ENCODE results near the gene OR10A6.

The OR10A6 gene

DNA sequence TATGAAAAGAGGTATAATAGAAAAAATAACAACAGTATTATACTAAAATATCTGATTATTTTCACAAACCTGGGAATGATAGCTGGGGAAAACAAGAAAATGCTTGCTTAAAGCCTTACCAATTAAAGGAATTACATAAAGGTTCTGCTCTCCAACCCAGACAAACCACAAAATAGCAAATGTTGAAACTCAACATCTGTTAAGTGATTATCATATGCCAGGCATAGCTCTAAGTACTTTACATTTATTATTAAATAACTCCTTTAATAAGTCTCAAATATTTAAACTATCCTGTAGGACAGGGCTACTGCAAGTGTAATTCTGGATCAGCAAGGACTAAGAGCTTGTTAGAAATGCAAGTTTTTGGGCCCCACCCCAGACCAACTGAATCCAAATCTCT is 20.1 kb downstream of the OR10A6 start:
- no peak overlapping the region for H3K9ac ChIP-seq (ENCODE audit: low read length)
- H3K36me3 ChIP-seq (ENCODE audit: control insufficient read depth, insufficient read depth, low read length): peaks cover 12% of the 10 kb centered on the region; the same call in 1 of the 2 replicates
- peaks cover 57% of the 10 kb centered on the region for H3K4me1 ChIP-seq (ENCODE audit: control insufficient read depth, insufficient read depth, low read length)
- H3K27me3 ChIP-seq (ENCODE audit: control insufficient read depth, insufficient read depth, low read length): no peaks in the 10 kb centered on the region
- H3K9me3 ChIP-seq (ENCODE audit: control insufficient read depth, insufficient read depth, low read depth, low read length): no peaks in the 10 kb centered on the region
- no peak overlapping the region for H3K4me3 ChIP-seq (ENCODE audit: low read depth, low read length)
- peak overlapping the region; percentile 63; the same call in 1 of the 2 replicates for H3K27ac ChIP-seq (ENCODE audit: low read depth, low read length)

DNA sequence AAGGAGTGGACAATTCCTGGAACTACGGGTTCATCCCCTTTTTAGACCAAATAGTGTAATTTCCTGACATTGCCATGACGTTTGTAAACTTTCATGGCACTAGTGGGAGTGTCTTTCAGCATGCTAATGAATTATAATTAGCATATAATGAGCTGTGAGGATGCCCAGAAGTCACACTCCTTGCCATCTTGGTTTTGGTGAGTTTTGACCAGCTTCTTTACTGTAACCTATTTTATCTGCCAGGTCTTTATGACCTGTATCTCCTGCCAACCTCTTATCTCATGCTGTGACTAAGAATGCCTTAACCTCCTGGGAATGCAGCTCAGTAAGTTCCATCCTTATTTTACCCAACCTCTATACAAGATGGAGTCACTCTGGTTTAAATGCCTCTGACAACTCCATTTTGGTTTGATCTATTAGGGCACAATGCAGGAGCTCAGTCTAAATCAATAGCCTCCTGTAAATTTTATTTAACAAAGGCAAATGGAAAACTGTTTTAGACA is 20.7 kb downstream of the OR10A6 start:
- peak overlapping the region; percentile 18 for H3K9ac ChIP-seq (ENCODE audit: low read length)
- peak overlapping the region; percentile 88; the same call in 1 of the 2 replicates for H3K27ac ChIP-seq (ENCODE audit: low read depth, low read length)
- H3K27me3 ChIP-seq (ENCODE audit: control insufficient read depth, insufficient read depth, low read length): no peaks in the 10 kb centered on the region
- peaks cover 12% of the 10 kb centered on the region; the same call in 1 of the 2 replicates for H3K36me3 ChIP-seq (ENCODE audit: control insufficient read depth, insufficient read depth, low read length)
- peaks cover 63% of the 10 kb centered on the region for H3K4me1 ChIP-seq (ENCODE audit: control insufficient read depth, insufficient read depth, low read length)
- peak overlapping the region; percentile 4; the same call in 1 of the 2 replicates for H3K4me3 ChIP-seq (ENCODE audit: low read depth, low read length)
- no peaks in the 10 kb centered on the region for H3K9me3 ChIP-seq (ENCODE audit: control insufficient read depth, insufficient read depth, low read depth, low read length)

DNA sequence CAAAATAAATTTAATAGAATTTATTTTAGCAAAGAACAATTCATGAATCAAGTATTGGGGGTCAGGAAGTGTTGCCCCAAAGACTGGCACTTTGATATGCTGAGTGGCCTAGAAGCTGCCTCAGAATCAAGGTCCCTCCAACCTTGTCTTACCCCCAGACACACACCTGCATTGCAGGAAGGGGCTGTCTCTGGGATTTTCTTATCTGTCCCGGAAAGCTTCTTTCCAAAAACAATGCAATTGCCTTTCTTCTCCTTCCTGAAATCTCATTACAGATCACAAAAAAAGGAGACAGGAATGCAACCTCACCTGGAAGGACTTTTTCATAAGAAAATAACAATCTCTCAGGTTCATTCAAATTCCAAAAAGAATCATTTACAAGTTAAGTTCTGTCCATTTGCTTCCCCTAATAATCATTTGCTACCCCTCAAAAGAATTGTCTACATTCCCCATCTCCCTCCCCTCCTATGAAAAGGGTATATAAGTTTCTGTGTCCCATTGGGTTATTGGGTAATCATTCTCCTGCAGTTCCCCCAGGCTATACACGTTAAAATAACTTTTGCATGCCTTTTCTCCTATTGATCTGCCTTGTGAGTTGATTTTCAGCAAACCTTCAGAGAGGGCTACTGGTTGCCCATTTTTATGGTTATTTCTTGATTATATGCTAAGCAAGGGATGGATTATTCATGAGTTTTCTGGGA is 21.3 kb downstream of the OR10A6 start:
- Histone ChIP-seq H3K9me3 (ENCODE audit: control insufficient read depth, insufficient read depth, low read depth, low read length) (no peaks in the 10 kb centered on the region), H3K9ac (ENCODE audit: low read length) (peak overlapping the region; percentile 18), H3K36me3 (ENCODE audit: control insufficient read depth, insufficient read depth, low read length) (peaks cover 13% of the 10 kb centered on the region; the same call in 1 of the 2 replicates), H3K27ac (ENCODE audit: low read depth, low read length) (peak overlapping the region; percentile 88; the same call in 1 of the 2 replicates), H3K4me1 (ENCODE audit: control insufficient read depth, insufficient read depth, low read length) (peaks cover 65% of the 10 kb centered on the region), H3K27me3 (ENCODE audit: control insufficient read depth, insufficient read depth, low read length) (no peaks in the 10 kb centered on the region), H3K4me3 (ENCODE audit: low read depth, low read length) (peak overlapping the region; percentile 4; the same call in 1 of the 2 replicates)

DNA sequence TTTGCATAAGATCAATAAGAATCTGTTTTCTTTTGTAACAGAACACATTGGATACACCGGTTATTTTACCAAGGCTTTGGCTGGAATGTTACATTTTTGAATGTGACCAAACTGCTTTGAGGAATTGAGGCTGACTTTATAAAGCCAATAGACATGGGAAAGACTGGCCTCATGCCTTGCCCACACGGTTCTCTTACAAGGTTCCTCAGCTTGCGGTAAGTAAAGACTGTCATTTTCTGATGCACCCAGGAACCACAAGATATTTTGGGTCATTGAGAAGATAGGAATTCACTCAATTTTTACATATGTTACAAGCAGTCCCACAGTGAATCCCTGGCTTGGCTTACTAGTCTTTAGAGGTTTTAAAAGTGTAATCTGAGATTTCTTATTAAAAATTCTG is 23.9 kb downstream of the OR10A6 start:
- peaks cover 73% of the 10 kb centered on the region for H3K4me1 ChIP-seq (ENCODE audit: control insufficient read depth, insufficient read depth, low read length)
- no peaks in the 10 kb centered on the region for H3K9me3 ChIP-seq (ENCODE audit: control insufficient read depth, insufficient read depth, low read depth, low read length)
- peak overlapping the region; percentile 51 for H3K4me3 ChIP-seq (ENCODE audit: low read depth, low read length)
- H3K27me3 ChIP-seq (ENCODE audit: control insufficient read depth, insufficient read depth, low read length): no peaks in the 10 kb centered on the region
- peaks cover 31% of the 10 kb centered on the region; the same call in 1 of the 2 replicates for H3K36me3 ChIP-seq (ENCODE audit: control insufficient read depth, insufficient read depth, low read length)
- H3K9ac ChIP-seq (ENCODE audit: low read length): peak overlapping the region; percentile 92
- peak overlapping the region; percentile 88 for H3K27ac ChIP-seq (ENCODE audit: low read depth, low read length)

DNA sequence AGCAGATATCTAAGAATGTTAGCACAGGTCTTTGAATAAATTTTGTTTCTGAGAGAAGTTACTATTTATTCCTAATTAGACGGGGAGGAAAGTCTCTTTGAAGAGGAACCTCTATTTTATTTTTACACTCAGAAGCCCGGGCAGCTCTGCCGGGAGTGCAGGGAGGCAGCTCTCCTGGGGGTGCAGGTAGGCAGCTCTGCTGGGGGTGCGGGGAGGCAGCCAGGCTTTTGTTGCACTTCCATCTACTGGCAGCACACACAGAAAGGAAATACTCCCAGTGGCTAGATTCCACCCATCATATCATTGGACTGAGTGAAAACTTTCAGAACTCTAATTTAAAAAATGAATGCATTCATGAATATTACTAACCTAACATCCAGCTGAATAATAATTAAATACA is 24.6 kb downstream of the OR10A6 start:
- Histone ChIP-seq H3K4me1 (ENCODE audit: control insufficient read depth, insufficient read depth, low read length) (peaks cover 68% of the 10 kb centered on the region), H3K27me3 (ENCODE audit: control insufficient read depth, insufficient read depth, low read length) (no peaks in the 10 kb centered on the region), H3K4me3 (ENCODE audit: low read depth, low read length) (peak overlapping the region; percentile 51), H3K36me3 (ENCODE audit: control insufficient read depth, insufficient read depth, low read length) (peaks cover 32% of the 10 kb centered on the region; the same call in 1 of the 2 replicates), H3K9me3 (ENCODE audit: control insufficient read depth, insufficient read depth, low read depth, low read length) (no peaks in the 10 kb centered on the region), H3K9ac (ENCODE audit: low read length) (peak overlapping the region; percentile 92), H3K27ac (ENCODE audit: low read depth, low read length) (peak overlapping the region; percentile 88)

DNA sequence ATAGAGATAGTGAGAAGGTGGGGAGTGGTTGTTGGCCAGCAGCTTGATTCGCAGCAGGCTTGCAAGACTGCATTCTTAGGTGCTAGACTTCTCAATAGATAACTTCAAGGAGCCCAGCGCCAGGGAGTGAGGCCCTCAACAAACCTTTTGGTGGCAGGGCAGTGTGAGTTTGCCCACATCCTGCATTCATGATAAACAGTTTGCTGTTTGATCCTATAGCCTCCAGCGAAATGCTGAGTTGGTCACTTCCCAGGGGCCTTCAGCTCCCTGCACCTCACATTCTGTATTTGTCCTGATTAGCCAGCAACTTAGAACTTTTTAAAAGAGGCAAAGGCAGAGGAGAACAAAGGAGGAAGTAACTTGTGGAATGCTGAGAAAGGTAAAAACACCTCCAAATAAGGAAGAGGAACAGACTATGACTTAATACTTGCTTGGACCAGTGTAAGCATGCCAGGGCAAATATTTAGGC is 25.1 kb downstream of the OR10A6 start:
- Histone ChIP-seq H3K27me3 (ENCODE audit: control insufficient read depth, insufficient read depth, low read length) (no peaks in the 10 kb centered on the region), H3K27ac (ENCODE audit: low read depth, low read length) (peak overlapping the region; percentile 88), H3K4me3 (ENCODE audit: low read depth, low read length) (peak overlapping the region; percentile 51), H3K9me3 (ENCODE audit: control insufficient read depth, insufficient read depth, low read depth, low read length) (no peaks in the 10 kb centered on the region), H3K9ac (ENCODE audit: low read length) (peak overlapping the region; percentile 92), H3K36me3 (ENCODE audit: control insufficient read depth, insufficient read depth, low read length) (peaks cover 36% of the 10 kb centered on the region), H3K4me1 (ENCODE audit: control insufficient read depth, insufficient read depth, low read length) (peaks cover 63% of the 10 kb centered on the region)

DNA sequence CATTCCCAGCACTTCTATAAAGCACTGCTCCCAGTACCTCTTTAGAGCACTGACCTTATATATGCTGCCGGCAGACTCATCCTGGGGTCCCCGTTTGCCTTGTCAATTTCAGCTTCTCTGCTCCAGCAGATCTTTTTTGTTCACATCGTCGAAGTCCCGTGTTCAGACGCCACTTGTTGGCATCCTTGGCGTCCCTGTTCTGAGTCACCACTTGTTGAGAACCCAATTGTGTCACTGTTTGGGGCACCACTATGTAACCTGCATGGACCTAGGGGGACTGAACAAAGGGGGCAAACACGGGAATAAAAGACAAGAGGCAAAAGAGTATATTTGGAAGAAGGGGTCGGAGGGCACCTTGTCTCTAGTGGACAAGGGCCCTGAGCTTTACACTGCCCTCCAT is 25.5 kb downstream of the OR10A6 start:
- H3K27ac ChIP-seq (ENCODE audit: low read depth, low read length): peak overlapping the region; percentile 88
- H3K9ac ChIP-seq (ENCODE audit: low read length): peak overlapping the region; percentile 92
- H3K4me3 ChIP-seq (ENCODE audit: low read depth, low read length): peak overlapping the region; percentile 51
- H3K27me3 ChIP-seq (ENCODE audit: control insufficient read depth, insufficient read depth, low read length): no peaks in the 10 kb centered on the region
- H3K9me3 ChIP-seq (ENCODE audit: control insufficient read depth, insufficient read depth, low read depth, low read length): peaks cover 3% of the 10 kb centered on the region; the same call in 1 of the 2 replicates
- peaks cover 40% of the 10 kb centered on the region for H3K36me3 ChIP-seq (ENCODE audit: control insufficient read depth, insufficient read depth, low read length)
- peaks cover 59% of the 10 kb centered on the region for H3K4me1 ChIP-seq (ENCODE audit: control insufficient read depth, insufficient read depth, low read length)

DNA sequence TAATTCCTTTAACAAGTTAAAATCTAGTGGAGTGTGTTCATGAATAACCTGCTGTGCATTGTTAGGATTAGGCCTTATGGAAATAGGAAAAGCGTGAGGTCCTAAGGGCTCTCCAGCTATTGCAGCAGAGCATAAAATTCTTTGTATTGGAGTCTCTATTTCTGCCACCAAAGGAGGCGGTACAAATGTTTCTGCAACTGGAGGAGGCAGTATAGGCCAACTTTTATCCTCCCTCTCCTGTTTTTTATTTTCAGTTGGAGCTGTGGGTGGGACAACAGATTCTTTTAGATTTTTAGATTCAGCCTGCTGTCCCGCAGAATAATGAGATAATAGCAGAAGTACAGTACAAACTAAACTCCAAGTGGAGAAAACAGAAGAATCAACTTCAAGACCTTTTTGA is 26.2 kb downstream of the OR10A6 start:
- H3K9ac ChIP-seq (ENCODE audit: low read length): peak overlapping the region; percentile 92
- H3K4me1 ChIP-seq (ENCODE audit: control insufficient read depth, insufficient read depth, low read length): peaks cover 52% of the 10 kb centered on the region
- H3K4me3 ChIP-seq (ENCODE audit: low read depth, low read length): peak overlapping the region; percentile 51

DNA sequence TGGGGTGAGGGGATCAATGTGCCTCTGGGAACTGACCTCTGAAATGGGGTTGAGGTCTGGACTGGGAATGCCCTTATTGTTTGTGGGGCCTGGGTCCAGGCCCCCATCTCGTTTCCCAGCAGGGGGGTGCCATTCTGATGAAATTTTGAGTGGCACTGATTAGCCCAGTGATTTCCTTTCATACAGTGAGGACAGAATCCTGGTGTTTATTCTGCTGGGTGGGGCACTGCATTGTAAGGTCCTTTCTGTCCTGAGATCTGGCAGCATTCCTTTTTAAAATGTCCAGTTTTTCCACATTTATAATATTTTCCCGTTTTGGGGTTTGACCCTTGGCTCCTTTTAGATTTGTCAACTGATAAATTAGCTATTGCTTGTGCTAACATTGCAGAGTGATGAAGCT is 27.1 kb downstream of the OR10A6 start:
- Histone ChIP-seq H3K36me3 (ENCODE audit: control insufficient read depth, insufficient read depth, low read length) (peaks cover 56% of the 10 kb centered on the region), H3K9me3 (ENCODE audit: control insufficient read depth, insufficient read depth, low read depth, low read length) (peaks cover 3% of the 10 kb centered on the region; the same call in 1 of the 2 replicates), H3K27me3 (ENCODE audit: control insufficient read depth, insufficient read depth, low read length) (no peaks in the 10 kb centered on the region), H3K4me1 (ENCODE audit: control insufficient read depth, insufficient read depth, low read length) (peaks cover 45% of the 10 kb centered on the region), H3K4me3 (ENCODE audit: low read depth, low read length) (peak overlapping the region; percentile 51), H3K9ac (ENCODE audit: low read length) (peak overlapping the region; percentile 92), H3K27ac (ENCODE audit: low read depth, low read length) (0 out of 2 replicates have a peak overlapping the region, but pooled peaks have one; percentile 88)

More for the DNA sequence above, 26.2 kb downstream of the OR10A6 start:
- Histone ChIP-seq H3K9me3 (ENCODE audit: control insufficient read depth, insufficient read depth, low read depth, low read length) (peaks cover 3% of the 10 kb centered on the region; the same call in 1 of the 2 replicates), H3K27ac (ENCODE audit: low read depth, low read length) (peak overlapping the region; percentile 88), H3K36me3 (ENCODE audit: control insufficient read depth, insufficient read depth, low read length) (peaks cover 46% of the 10 kb centered on the region), H3K27me3 (ENCODE audit: control insufficient read depth, insufficient read depth, low read length) (no peaks in the 10 kb centered on the region)

DNA sequence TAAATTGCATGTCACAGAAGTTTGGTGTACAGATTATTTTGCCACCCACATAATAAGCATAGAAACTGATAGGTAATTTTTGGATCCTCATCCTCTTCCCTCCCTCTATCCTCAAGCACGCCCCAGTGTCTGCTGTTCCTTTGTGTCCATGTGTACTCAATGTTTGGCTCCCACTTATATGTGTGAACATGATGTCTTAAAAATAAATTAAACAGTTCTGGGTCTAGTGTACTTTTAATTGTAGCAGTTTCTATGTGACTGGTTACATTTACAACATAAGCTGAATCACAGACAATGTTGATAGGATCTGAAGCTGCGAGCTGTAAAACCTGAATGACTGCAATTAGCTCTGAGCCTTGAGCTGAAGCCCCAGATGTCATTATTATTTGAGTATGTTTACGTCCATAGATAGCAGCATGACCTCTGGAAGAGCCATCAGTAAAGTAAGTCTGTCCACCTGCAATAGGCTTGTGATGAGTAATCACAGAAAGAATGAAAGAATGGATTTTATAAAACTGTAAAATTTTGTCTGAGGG is 29.7 kb downstream of the OR10A6 start:
- no peaks in the 10 kb centered on the region for H3K27me3 ChIP-seq (ENCODE audit: control insufficient read depth, insufficient read depth, low read length)
- H3K9ac ChIP-seq (ENCODE audit: low read length): no peak overlapping the region
- H3K9me3 ChIP-seq (ENCODE audit: control insufficient read depth, insufficient read depth, low read depth, low read length): peaks cover 3% of the 10 kb centered on the region; the same call in 1 of the 2 replicates
- H3K4me1 ChIP-seq (ENCODE audit: control insufficient read depth, insufficient read depth, low read length): peaks cover 20% of the 10 kb centered on the region
- peaks cover 56% of the 10 kb centered on the region for H3K36me3 ChIP-seq (ENCODE audit: control insufficient read depth, insufficient read depth, low read length)
- no peak overlapping the region for H3K4me3 ChIP-seq (ENCODE audit: low read depth, low read length)
- H3K27ac ChIP-seq (ENCODE audit: low read depth, low read length): no peak overlapping the region

DNA sequence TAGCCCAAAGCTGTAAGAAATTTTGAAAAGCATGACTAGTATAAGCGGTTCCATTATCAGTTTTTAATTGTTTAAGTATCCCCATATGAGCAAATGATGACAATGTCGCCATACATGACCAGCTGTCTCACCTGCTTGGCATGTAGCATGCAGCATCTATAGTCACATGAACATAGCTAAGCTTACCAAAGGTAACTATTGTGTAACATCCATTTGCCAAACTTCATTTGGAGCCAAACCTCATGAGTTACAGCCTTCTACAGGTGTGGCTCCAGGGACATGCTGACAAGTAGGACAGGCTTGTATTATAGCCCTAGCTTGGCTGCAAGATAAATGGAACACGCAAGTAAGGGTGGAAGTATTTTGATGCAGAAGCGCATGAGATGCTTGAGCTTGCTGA is 30.4 kb downstream of the OR10A6 start:
- Histone ChIP-seq H3K9me3 (ENCODE audit: control insufficient read depth, insufficient read depth, low read depth, low read length) (peaks cover 3% of the 10 kb centered on the region; the same call in 1 of the 2 replicates), H3K36me3 (ENCODE audit: control insufficient read depth, insufficient read depth, low read length) (peaks cover 56% of the 10 kb centered on the region), H3K9ac (ENCODE audit: low read length) (no peak overlapping the region), H3K27me3 (ENCODE audit: control insufficient read depth, insufficient read depth, low read length) (no peaks in the 10 kb centered on the region), H3K27ac (ENCODE audit: low read depth, low read length) (no peak overlapping the region), H3K4me1 (ENCODE audit: control insufficient read depth, insufficient read depth, low read length) (peaks cover 18% of the 10 kb centered on the region), H3K4me3 (ENCODE audit: low read depth, low read length) (no peak overlapping the region)

Data from HUES6 (cell line).